HG02610 (cell line): ENCODE data around the gene FUT4.
"Not testable (repeated sequence)": the region's sequence is repeated elsewhere in the genome, so short reads cannot be mapped to it uniquely, and the experiment has no call there.

Experiments used
- ATAC-seq: cut with Tn5 transposase; IDR thresholded peaks from one replicate; pipeline ENCODE4 v1.9.1; 2021; ENCODE audit warnings: mild to moderate bottlenecking, moderate library complexity; ENCODE audit not compliant: unreplicated experiment

FUT4 gene

DNA sequence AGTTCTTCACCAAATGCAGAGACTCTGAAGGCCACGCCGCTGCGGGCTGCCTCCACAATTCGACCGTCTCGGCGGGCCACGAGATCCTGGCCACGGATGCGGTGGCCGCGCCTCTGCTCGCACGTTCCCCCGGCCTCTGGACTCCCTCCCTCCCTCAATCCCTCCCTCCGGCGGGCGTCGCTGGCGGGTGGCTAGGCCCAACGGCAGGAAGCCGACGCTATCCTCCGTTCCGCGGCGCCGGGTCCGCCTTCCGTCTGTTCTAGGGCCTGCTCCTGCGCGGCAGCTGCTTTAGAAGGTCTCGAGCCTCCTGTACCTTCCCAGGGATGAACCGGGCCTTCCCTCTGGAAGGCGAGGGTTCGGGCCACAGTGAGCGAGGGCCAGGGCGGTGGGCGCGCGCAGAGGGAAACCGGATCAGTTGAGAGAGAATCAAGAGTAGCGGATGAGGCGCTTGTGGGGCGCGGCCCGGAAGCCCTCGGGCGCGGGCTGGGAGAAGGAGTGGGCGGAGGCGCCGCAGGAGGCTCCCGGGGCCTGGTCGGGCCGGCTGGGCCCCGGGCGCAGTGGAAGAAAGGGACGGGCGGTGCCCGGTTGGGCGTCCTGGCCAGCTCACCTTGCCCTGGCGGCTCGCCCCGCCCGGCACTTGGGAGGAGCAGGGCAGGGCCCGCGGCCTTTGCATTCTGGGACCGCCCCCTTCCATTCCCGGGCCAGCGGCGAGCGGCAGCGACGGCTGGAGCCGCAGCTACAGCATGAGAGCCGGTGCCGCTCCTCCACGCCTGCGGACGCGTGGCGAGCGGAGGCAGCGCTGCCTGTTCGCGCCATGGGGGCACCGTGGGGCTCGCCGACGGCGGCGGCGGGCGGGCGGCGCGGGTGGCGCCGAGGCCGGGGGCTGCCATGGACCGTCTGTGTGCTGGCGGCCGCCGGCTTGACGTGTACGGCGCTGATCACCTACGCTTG lies at the start of gene FUT4:
Gene FUT4 (plus strand): TSS at position 227 of the 951 bp plus-strand sequence. CDS start 213 bp downstream, at position 440.
- peak; percentile 87 for ATAC-seq

DNA sequence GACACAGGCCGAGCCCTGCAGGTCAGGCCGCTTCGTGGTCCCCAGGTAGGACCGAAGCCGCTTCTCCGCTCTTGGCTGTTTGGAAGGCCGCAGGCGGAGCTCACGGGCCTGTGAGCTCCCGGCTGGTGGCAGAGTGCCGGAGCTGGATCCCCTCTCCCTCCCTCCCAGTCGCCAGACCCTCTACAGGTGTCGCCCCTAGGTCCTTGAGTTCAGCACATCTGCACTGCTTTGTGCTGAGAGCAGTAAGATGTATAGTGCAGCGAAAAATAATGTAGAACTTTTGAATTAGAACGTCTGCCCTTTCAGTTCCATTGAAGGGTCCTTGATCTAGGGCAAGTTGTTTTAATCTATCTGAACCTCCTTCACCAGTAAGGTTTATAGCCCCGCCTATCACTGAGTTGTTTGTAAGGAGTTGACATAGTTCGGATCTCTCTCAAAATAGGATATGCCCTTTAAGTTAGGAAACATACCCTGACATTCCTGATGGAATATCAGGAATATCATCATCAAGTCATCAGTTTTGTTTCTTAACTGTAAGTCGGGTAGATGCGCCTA lies 49.5 kb upstream of the FUT4 start:
- ATAC-seq = peak; percentile 60

GRCh38 chr11:94500181-94500580 lies 43.5 kb upstream of the FUT4 start:
- ATAC-seq = no peak

DNA sequence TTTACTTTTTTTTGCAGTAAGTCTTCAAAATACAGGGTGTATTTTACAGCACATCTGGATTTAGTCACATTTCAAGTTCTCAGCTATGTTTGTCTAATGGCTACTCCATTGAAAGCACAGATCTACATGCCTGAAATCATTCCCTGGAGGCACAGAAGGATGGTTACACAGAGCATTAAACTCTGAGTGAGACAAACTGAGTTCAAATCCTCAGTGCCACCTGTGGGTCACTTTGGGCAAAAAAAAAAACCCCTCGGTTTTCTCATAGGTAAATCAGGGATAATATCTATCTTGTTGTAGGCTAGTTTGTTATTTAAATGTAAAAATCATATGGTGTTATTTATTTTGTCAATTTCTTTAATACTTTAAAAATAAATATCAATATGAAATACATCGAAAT lies 42.2 kb upstream of the FUT4 start:
- ATAC-seq = no peak

GRCh38 chr11:94504689-94505293 lies 38.9 kb upstream of the FUT4 start:
- ATAC-seq = no peak

- ATAC-seq = not testable (repeated sequence)
Observed at GRCh38 chr11:94506513-94506912, 37.2 kb upstream of the FUT4 start.

- no peak for ATAC-seq
Observed at GRCh38 chr11:94507485-94507884, 36.2 kb upstream of the FUT4 start.

DNA sequence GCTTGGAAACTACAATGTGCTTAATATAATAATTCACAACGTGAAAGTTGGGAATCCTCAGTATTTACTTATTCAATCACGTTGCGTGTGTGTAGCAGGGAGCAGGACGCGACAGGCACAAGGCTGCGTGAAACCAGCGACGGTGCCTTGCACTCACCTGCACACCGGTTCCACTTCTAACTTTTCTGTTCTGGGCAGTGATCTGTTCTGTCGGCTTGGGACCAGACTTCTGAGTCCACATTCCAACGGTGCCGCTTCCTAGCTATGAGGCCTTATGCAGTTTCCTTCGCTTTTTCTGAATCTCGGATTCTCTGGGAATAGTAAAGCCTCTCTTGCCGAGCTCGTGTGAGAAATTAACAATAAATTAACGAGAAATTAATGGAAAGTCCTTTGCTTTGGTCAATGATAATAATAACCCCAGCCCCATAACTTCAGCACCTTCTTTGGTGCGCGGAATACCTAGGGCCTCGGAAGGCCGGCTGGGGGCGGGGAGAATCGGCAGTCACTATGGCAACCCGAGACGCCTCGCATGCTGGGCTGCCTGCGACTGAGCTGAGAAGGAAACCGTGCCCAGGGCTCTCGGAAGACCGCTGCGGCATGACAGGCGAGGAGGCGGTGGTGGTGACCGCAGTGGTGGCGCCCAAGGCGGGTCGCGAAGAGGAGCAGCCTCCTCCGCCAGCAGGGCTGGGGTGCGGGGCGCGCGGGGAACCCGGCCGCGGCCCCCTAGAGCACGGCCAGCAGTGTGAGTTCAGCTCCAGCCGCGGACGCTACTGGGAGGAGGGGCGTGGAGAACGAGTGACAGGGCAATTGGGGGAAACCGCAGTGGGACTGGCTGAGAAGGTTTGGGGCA lies 31.6 kb upstream of the FUT4 start, which contains the start of gene C11orf97:
Gene C11orf97 (plus strand): TSS at position 530 of the 850 bp plus-strand sequence. CDS start 68 bp downstream, at position 598.
- ATAC-seq = peak; percentile 74

GRCh38 chr11:94513091-94513490 lies 30.6 kb upstream of the FUT4 start:
- no peak for ATAC-seq

DNA sequence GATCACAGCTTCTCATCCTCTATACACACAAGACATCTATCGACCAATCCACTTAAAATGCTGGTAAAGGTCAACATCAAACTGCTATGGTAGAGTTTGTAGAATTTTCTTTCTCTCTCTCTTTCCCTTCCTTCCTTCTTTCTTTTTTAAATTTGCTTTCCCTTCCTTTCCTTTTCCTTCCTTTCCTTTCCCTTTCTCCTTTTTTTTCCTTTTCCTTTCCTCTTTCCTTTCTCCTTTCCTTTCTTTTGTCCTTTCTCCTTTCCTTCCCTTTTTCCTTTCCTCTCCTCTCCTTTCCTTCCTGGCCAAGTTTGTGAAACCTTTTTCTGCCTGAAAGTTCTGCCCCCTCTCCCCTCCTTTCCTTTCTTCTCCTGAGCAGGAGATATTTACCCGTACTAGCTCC lies 28.3 kb upstream of the FUT4 start:
- ATAC-seq = no peak

DNA sequence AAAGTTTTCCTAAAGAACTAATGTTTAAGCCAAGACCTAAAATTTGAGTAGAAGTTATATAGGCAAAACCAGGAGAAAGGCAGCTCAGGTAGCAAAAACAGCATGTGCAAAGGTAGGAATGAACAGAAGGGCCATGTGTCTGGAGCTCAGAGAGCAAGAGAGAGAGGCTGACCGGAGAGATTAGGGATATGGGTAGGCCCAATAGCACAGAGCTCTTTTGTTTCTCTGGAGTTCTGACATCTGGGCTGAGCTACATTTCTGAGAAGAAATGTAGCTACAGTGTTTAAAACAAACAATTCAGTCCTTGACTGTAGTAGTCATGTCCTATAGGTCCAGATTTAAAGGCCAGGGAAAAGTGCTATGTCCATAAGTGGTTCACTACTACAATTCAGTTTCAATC lies 27.0 kb upstream of the FUT4 start:
- no peak for ATAC-seq

- no peak for ATAC-seq
Observed at GRCh38 chr11:94518300-94518699, 25.4 kb upstream of the FUT4 start.

DNA sequence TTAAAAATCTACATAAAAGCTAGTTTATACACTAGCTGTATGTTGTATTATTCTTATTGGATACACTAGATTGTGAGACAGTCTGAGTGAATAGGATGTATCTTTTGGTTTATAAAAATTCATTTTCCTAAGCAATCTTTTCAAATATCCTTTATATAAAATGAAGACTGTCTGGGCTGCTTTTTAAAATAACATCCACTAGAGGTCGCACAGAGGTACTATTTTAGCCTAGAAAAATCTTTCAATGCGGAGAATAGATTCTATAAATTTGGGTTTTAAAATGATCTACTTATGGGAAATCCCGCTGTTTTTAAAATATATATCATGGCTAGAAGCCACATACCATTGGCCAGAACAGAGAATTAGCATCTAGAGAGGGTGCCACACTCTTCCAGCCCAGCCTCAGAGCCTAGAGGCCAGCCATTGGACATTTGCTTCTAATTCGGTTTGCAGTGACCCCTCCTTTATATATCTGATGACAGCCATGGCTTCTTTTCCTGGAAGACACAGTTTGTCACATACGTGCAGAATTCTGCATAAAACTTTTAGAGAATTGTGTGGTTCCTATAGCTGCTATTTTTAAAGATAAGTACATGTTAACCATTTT lies 24.1 kb upstream of the FUT4 start:
- ATAC-seq = no peak

GRCh38 chr11:94521684-94522083 lies 22.0 kb upstream of the FUT4 start:
- no peak for ATAC-seq

DNA sequence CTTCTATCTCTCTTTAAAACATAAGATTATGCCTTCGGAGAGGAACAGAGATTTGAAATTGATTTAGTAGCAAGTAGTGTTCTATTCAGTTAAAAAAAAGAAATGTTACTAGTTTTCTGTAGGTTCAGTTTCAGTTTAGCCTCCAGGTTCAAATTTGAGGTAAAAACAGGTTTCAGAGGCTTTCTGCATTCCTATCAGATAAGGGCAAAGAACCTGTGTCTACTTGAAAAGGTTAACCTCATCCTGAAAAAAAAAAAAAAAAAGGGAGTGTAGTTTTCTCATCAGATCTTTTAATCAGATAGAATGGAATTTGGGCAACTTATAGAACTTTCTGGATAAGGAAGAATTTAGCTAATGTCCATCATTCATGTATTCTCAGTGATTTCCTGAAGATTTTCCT lies 19.4 kb upstream of the FUT4 start:
- ATAC-seq = no peak

DNA sequence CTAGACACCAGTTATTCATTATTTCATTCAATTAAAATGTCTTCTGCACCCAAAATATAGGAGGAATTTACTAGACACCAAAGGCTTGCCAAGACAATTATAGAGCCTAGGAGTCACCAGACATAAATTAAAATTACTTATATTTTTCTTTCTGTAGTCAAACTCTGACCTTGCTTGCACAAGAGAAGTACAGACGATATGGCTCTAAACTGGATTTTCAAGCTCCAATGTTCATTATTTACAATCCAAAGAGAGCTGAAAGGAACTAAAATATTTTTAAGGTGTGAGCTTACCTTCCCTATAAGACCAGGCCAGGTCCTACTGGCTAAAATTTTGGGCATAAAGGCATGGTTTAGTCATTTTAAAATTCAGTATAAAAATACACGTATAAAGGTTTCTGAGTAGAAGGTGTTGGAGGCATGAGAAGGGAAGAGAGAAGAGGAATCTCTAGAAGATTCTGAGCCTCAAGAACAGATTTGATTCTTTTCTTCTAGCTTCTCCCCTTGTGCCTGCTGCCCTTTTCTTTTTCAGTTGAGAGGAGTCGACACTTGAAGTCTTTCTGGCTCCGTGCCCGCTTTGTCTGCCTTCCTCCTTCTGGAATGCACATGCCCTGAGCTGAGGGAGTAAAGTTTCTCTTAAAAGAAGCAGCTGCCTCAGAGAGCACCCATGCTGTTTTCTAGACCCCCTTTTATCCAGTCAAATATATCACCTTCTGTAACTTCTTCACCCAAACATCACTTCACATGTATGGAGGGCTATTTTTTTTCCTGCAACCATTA lies 18.0 kb upstream of the FUT4 start:
- ATAC-seq = no peak

GRCh38 chr11:94526645-94527438 lies 16.9 kb upstream of the FUT4 start:
- no peak for ATAC-seq

DNA sequence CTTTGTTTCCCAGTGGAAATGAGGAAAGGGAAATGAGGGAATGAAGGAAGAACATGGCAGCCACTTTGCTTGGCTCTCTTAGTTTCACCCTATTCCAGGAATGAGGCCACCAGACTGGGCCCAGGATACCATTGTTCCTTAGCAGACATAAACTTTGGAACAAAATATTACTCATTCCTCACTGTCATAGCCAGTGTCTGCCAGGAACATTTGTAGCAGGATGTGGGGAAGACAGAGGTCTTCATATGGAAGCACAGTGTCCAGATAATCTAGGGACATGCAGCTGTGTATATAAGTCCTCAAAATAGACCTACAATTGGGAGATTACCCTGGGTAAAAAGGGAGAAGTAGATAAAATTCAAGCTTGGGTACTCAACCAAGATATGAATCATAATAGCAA lies 15.2 kb upstream of the FUT4 start:
- ATAC-seq = no peak

DNA sequence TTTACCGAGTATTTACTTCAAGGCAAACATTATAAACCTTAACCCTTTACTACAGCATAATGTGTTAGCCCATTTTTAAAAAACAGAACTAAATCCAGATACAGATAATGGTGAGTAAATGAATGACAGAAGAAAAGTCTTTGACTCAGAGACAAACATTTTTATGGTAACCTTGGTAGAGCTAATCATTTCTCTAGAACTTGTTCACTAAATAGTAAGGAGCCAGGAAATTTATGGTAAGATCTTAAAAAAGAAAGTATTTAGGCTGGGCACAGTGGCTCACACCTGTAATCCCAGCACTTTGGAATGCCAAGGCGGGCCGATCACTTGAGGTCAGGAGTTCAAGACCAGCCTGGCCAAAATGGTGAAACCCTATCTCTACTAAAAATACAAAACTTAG lies 11.5 kb upstream of the FUT4 start:
- no peak for ATAC-seq
